ENCODE data around the gene DPP10.

DPP10 gene

DNA sequence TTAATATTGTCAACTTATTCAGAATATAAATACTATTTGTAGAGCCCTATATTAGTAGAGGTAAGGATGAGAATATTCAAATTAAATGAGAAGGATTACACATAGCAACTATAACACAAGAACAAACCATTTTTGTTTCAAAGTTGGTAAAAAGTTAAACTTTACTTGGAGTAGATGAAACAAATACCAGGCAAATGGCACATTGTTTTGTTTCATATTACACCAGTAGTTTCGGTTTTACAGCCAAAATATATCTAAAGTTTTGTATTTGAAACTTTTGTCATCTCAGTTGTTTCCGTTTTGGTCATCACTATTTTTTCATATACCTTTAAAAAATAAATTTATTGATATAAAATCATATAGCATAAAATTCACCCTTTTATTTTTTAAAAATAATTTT is 1039.4 kb downstream of the DPP10 start:
- no peak for TF ChIP-seq CTCF (IDR thresholded peaks at IDR 0.05)
- no peaks in the 10 kb centered on the region for H3K36me3 ChIP-seq
- H3K4me1 ChIP-seq (ENCODE audit: control insufficient read depth in 1 of 2, insufficient read depth in 1 of 2, low read depth in 1 of 2, low read length in 1 of 2) = no peaks in the 10 kb centered on the region
- no peaks in the 10 kb centered on the region for H3K9me3 ChIP-seq
- no peaks in the 10 kb centered on the region for H3K27me3 ChIP-seq
- no peak overlapping the region for H3K4me3 ChIP-seq (ENCODE audit: low read depth in 1 of 2, low read length in 1 of 2)
- no peak overlapping the region for H3K27ac ChIP-seq

DNA sequence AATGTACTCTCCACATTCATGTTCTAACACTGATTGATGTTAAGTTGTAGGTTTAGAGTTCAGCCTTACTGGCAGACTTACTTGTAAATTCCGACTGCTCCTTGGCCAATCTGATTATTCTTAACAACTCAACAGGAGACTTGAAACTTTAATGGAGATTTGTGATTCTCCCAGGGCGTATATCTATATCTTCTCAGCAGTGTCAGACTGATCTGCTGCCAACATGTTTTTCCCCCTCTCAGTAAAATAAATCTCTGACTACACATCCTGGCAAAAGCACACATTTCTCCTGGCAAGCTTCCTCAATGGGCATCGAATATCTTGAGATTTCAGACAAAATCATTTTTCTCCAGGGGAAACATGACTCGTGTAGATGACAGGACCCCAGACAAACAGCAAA is 1041.2 kb downstream of the DPP10 start:
- H3K36me3 ChIP-seq = no peaks in the 10 kb centered on the region
- no peak for TF ChIP-seq CTCF (IDR thresholded peaks at IDR 0.05)
- H3K4me1 ChIP-seq (ENCODE audit: control insufficient read depth in 1 of 2, insufficient read depth in 1 of 2, low read depth in 1 of 2, low read length in 1 of 2) = no peaks in the 10 kb centered on the region
- H3K4me3 ChIP-seq (ENCODE audit: low read depth in 1 of 2, low read length in 1 of 2) = no peak overlapping the region
- H3K27me3 ChIP-seq = no peaks in the 10 kb centered on the region
- H3K27ac ChIP-seq = no peak overlapping the region
- H3K9me3 ChIP-seq = no peaks in the 10 kb centered on the region

- Histone ChIP-seq H3K36me3 (no peaks in the 10 kb centered on the region), H3K27me3 (no peaks in the 10 kb centered on the region), H3K27ac (no peak overlapping the region), H3K9me3 (no peaks in the 10 kb centered on the region), H3K4me1 (ENCODE audit: control insufficient read depth in 1 of 2, insufficient read depth in 1 of 2, low read depth in 1 of 2, low read length in 1 of 2) (no peaks in the 10 kb centered on the region), H3K4me3 (ENCODE audit: low read depth in 1 of 2, low read length in 1 of 2) (no peak overlapping the region)
- no peak for TF ChIP-seq CTCF (IDR thresholded peaks at IDR 0.05)
Observed at GRCh38 chr2:115484486-115484885, 1042.0 kb downstream of the DPP10 start.

GRCh38 chr2:115484983-115485382 is 1042.5 kb downstream of the DPP10 start:
- Histone ChIP-seq H3K9me3 (no peaks in the 10 kb centered on the region), H3K27ac (no peak overlapping the region), H3K4me1 (ENCODE audit: control insufficient read depth in 1 of 2, insufficient read depth in 1 of 2, low read depth in 1 of 2, low read length in 1 of 2) (no peaks in the 10 kb centered on the region), H3K27me3 (no peaks in the 10 kb centered on the region), H3K4me3 (ENCODE audit: low read depth in 1 of 2, low read length in 1 of 2) (no peak overlapping the region), H3K36me3 (no peaks in the 10 kb centered on the region)
- no peak for TF ChIP-seq CTCF (IDR thresholded peaks at IDR 0.05)

GRCh38 chr2:115491186-115491793 is 1048.8 kb downstream of the DPP10 start:
- no peak for TF ChIP-seq CTCF (IDR thresholded peaks at IDR 0.05)
- H3K27ac ChIP-seq = no peak overlapping the region
- no peaks in the 10 kb centered on the region for H3K4me1 ChIP-seq (ENCODE audit: control insufficient read depth in 1 of 2, insufficient read depth in 1 of 2, low read depth in 1 of 2, low read length in 1 of 2)
- no peaks in the 10 kb centered on the region for H3K36me3 ChIP-seq
- no peaks in the 10 kb centered on the region for H3K9me3 ChIP-seq
- H3K4me3 ChIP-seq (ENCODE audit: low read depth in 1 of 2, low read length in 1 of 2) = no peak overlapping the region
- H3K27me3 ChIP-seq = no peaks in the 10 kb centered on the region

- Histone ChIP-seq H3K27me3 (no peaks in the 10 kb centered on the region), H3K9me3 (no peaks in the 10 kb centered on the region), H3K4me1 (ENCODE audit: control insufficient read depth in 1 of 2, insufficient read depth in 1 of 2, low read depth in 1 of 2, low read length in 1 of 2) (no peaks in the 10 kb centered on the region), H3K36me3 (no peaks in the 10 kb centered on the region), H3K27ac (no peak overlapping the region), H3K4me3 (ENCODE audit: low read depth in 1 of 2, low read length in 1 of 2) (no peak overlapping the region)
- TF ChIP-seq CTCF (IDR thresholded peaks at IDR 0.05) = no peak
Observed at GRCh38 chr2:115505331-115505730, 1062.9 kb downstream of the DPP10 start.

All from neutrophil (primary cell).